ENCODE data around the gene FREM1. TPM values are rescaled to one million over a fixed set of nuclear protein-coding genes. Genes with fewer than 3 reads are reported as not detected.

FREM1 gene
- total RNA-seq, 1 experiment from 2014 or later = 1.2 TPM

DNA sequence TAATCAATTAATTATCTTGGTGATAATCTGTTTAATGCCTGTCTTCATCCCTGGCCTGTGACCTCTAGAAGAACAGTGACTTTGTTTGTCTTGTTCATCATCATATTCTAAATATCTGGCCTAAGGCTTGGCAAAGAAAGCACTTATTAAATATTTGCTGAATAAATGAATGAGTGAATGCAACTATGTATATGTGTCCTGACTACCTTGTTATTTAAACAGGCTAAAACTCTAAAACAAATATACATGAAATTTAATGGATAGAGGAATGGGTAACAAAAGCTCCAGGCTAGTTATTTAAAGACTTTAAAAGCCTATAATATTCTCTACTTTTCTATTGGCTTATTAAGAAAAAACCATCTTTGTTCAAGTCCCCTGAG lies 96.0 kb downstream of the FREM1 start:
- H3K9me2 ChIP-seq (replicated peaks; ENCODE audit: low read length) = no peaks in the 10 kb centered on the region
- H3K9me3 ChIP-seq (ENCODE audit: low read length) = no peaks in the 10 kb centered on the region
- H2AFZ ChIP-seq (ENCODE audit: low read length) = no peak overlapping the region
- no peaks in the 10 kb centered on the region for H3K27me3 ChIP-seq (ENCODE audit: low read length)
- DNase-seq (peak; percentile 78), ATAC-seq (peak; percentile 72)
- peak overlapping the region; percentile 90 for H3K27ac ChIP-seq (ENCODE audit: low read length)
- H3K36me3 ChIP-seq (ENCODE audit: low read depth, low read length) = no peaks in the 10 kb centered on the region
- intact Hi-C loops (cut with micrococcal nuclease) = no loop called here
- peaks cover 49% of the 10 kb centered on the region for H3K4me1 ChIP-seq (ENCODE audit: insufficient read depth, low read length)
- ChIA-PET CTCF (interaction anchor here (0.9 kb wide), 1 partner anchor 113 kb away, joined by 4 read pairs; no protein-coding TSS in a partner anchor), POLR2A (ENCODE audit: unreplicated experiment) (interaction anchor here (0.6 kb wide), 1 partner anchor 749 kb away, joined by 5 read pairs; no protein-coding TSS in a partner anchor)
- TF ChIP-seq, protein P1, sequence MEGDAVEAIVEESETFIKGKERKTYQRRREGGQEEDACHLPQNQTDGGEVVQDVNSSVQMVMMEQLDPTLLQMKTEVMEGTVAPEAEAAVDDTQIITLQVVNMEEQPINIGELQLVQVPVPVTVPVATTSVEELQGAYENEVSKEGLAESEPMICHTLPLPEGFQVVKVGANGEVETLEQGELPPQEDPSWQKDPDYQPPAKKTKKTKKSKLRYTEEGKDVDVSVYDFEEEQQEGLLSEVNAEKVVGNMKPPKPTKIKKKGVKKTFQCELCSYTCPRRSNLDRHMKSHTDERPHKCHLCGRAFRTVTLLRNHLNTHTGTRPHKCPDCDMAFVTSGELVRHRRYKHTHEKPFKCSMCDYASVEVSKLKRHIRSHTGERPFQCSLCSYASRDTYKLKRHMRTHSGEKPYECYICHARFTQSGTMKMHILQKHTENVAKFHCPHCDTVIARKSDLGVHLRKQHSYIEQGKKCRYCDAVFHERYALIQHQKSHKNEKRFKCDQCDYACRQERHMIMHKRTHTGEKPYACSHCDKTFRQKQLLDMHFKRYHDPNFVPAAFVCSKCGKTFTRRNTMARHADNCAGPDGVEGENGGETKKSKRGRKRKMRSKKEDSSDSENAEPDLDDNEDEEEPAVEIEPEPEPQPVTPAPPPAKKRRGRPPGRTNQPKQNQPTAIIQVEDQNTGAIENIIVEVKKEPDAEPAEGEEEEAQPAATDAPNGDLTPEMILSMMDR (conservative IDR thresholded peaks at IDR 0.05; ENCODE audit: low read depth, low read length) = no peak
- TF ChIP-seq EZH2 (IDR thresholded peaks at IDR 0.05; ENCODE audit: low read length, unreplicated experiment) (no peak), EZH2phosphoT487 (IDR thresholded peaks at IDR 0.05; ENCODE audit: borderline replicate concordance, low read length) (no peak)
- H3K4me2 ChIP-seq (ENCODE audit: low read length) = peak overlapping the region; percentile 67
- H3F3A ChIP-seq (ENCODE audit: low read length, unreplicated experiment) = peaks cover 7% of the 10 kb centered on the region
- BruUV-seq (replicated peaks) = no TSS peak
- H3K4me3 ChIP-seq (ENCODE audit: low read length) = no peak overlapping the region
- no peaks in the 10 kb centered on the region for H3K79me2 ChIP-seq (ENCODE audit: low read length)
- peak overlapping the region; percentile 65 for H3K9ac ChIP-seq (ENCODE audit: low read length)
- H4K20me1 ChIP-seq (ENCODE audit: low read length) = no peaks in the 10 kb centered on the region

DNA sequence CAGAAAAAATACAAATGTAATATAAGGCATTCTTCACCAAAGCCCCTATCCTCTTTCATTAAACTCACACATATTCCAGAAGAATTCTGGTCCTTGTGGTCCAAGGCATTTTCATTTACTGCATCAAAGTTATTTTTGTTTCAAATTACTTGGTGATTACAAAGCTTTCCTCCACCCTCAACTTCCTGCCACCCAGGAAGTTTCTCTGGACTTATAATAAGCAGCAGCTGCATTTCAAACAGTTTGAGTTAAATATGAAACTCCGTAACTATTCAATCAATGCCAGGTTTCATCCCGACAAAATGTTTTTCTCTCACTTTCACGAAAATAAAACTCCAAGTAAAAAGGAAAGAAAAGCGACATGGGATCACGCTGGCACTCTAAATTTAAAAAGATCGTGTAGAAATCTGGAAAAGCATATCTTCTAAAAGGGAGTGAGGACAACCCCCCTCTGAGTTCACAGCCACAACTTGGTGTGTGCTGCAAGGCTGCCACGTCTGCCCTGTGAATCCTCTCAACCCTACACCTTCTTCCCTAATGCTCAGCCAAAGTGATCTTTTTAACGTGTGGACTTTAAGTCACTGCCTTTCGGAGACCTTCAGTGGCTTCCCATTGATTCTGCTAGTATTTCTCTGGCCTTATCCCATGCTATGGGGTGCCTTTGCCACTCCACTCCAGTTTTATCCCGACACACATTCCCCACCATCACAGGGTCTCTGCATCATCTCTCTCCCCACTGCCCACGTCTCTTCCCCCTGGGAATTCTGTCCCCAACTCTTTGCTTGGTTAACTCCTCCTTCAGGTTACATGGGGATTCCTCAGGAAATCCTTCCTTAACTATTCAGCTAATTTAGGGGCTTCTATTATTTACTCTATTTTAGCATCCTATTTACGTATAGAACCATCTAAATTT lies 96.6 kb downstream of the FREM1 start:
- H3K4me1 ChIP-seq (ENCODE audit: insufficient read depth, low read length) = peaks cover 49% of the 10 kb centered on the region
- H3K9me3 ChIP-seq (ENCODE audit: low read length) = no peaks in the 10 kb centered on the region
- no peaks in the 10 kb centered on the region for H3K36me3 ChIP-seq (ENCODE audit: low read depth, low read length)
- H2AFZ ChIP-seq (ENCODE audit: low read length) = peak overlapping the region; percentile 64
- H3K9ac ChIP-seq (ENCODE audit: low read length) = peak overlapping the region; percentile 65
- no peaks in the 10 kb centered on the region for H4K20me1 ChIP-seq (ENCODE audit: low read length)
- BruUV-seq (replicated peaks) = no TSS peak
- ChIA-PET POLR2A (ENCODE audit: unreplicated experiment) (no interaction called here), CTCF (interaction anchor here (0.9 kb wide), 1 partner anchor 113 kb away, joined by 4 read pairs; no protein-coding TSS in a partner anchor)
- peaks cover 7% of the 10 kb centered on the region for H3F3A ChIP-seq (ENCODE audit: low read length, unreplicated experiment)
- DNase-seq = peak; percentile 32
- H3K9me2 ChIP-seq (replicated peaks; ENCODE audit: low read length) = no peaks in the 10 kb centered on the region
- intact Hi-C loops (cut with micrococcal nuclease) = no loop called here
- TF ChIP-seq, protein P1 (conservative IDR thresholded peaks at IDR 0.05; ENCODE audit: low read depth, low read length) = no peak
- no peak for TF ChIP-seq EZH2phosphoT487 (IDR thresholded peaks at IDR 0.05; ENCODE audit: borderline replicate concordance, low read length)
- TF ChIP-seq EZH2 (IDR thresholded peaks at IDR 0.05; ENCODE audit: low read length, unreplicated experiment) = no peak
- H3K27me3 ChIP-seq (ENCODE audit: low read length) = no peaks in the 10 kb centered on the region
- 0 out of 2 replicates have a peak, but pooled peaks have one; percentile 16 for ATAC-seq
- H3K27ac ChIP-seq (ENCODE audit: low read length) = peak overlapping the region; percentile 90
- peak overlapping the region; percentile 24; the same call in 1 of the 2 replicates for H3K4me3 ChIP-seq (ENCODE audit: low read length)
- peak overlapping the region; percentile 67 for H3K4me2 ChIP-seq (ENCODE audit: low read length)
- H3K79me2 ChIP-seq (ENCODE audit: low read length) = no peaks in the 10 kb centered on the region

All from PC-3 (cell line).